Subcutaneous adipose tissue (tissue), 4 donors: Measurements from ENCODE around the gene RNF6. TPM values are rescaled to one million over a fixed set of nuclear protein-coding genes. Genes with fewer than 3 reads are reported as not detected.

Experiments used
- total RNA-seq, 4 donors: library from RNA; depleted of rRNA; stranded (reverse); fragments of >200 nt; gene quantifications; one replicate each; pipeline ENCODE4 v1.1.0, GENCODE V29; 2016
- TF ChIP-seq, protein P1 (sequence below): fragments of 450-650 bp; IDR thresholded peaks from one replicate; pipeline ENCODE4 v1.5.1; 2016; ENCODE audit warnings: low read depth, mild to moderate bottlenecking, control low read depth, antibody characterized with exemption, moderate library complexity

Gene RNF6
- total RNA-seq, 4 donors from 2014 or later: 22.9 to 36.7 (median 27.5) TPM

DNA sequence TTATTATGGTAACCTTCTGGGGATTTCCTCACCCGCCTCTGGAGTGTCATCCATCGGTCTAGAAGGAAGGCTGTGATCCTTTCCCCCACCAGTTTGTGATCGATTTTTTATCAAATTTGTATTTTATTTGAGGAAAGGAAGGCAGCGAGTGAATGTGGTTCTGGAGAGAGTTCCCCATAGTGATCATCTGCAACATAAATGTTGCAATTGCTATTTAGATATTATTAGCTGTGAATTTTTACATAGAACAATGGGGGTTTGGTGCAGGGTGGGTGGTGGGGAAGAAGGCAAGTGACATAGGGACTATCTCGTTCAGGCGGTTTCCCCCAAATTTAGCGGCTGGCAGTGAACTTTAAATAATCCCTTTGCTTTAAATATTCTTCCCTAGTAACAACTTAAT lies 33.0 kb upstream of the RNF6 start:
- TF ChIP-seq, protein P1, sequence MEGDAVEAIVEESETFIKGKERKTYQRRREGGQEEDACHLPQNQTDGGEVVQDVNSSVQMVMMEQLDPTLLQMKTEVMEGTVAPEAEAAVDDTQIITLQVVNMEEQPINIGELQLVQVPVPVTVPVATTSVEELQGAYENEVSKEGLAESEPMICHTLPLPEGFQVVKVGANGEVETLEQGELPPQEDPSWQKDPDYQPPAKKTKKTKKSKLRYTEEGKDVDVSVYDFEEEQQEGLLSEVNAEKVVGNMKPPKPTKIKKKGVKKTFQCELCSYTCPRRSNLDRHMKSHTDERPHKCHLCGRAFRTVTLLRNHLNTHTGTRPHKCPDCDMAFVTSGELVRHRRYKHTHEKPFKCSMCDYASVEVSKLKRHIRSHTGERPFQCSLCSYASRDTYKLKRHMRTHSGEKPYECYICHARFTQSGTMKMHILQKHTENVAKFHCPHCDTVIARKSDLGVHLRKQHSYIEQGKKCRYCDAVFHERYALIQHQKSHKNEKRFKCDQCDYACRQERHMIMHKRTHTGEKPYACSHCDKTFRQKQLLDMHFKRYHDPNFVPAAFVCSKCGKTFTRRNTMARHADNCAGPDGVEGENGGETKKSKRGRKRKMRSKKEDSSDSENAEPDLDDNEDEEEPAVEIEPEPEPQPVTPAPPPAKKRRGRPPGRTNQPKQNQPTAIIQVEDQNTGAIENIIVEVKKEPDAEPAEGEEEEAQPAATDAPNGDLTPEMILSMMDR: no peak

DNA sequence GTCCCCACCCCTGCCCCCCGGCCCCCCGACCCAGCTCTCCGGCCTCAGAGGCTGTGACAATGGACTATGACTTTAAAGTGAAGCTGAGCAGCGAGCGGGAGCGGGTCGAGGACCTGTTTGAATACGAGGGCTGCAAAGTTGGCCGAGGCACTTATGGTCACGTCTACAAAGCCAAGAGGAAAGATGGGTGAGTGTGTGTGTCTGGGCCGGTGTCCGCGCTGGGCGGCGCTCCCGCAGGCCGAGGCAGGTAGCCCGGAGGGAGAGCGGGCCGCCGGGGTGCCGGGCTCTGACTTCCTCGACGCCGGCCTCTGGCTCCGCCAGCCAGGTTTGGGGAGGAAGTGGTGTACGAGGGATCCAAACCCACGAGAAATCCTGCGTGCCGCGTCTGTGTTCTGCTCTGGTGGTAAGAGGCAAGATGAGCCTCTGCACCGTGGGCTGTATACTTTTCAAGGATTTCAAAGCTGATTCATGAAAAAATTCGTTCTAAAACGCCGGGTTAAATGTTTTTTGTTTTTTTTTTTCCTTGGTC lies 32.5 kb upstream of the RNF6 start:
- TF ChIP-seq, protein P1: no peak

DNA sequence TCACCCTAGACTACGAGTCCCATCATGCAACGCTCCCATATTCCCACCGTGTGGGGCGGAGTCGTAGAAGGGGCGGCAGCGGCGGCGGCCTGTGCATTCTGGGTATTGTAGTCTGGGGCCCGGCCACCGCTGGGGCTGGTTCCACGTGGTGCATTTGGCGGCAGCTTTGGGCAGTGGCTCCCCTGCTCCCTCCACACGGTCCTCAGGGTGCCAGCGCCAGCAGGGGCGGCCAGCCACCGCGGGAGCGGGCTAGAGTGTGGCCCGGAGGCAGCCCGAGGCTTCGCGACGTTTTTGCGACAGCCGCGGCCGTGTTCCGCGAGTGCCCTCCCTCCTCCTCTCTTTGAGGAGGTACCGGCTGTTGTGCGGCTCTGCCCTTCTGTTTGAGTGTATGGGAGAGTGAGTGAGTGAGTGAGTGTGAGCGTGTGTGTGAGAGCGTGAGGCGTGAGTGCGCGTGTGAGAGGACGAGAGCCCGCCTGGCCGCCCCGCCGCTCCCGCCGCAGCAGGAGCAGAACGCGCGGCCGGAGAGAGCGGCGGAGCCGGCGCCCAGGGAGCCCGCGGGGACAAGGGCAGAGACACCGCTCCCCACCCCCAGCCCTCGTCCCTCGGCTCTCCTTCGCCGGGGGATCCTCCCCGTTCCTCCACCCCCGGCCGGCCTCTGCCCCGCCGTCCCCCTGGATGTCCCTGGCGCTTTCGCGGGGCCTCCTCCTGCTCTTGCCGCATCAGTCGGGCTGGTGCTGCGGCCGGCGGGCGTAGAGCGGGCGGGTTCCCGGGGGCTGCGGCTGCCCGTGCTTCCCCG lies 31.9 kb upstream of the RNF6 start, which contains the start of gene CDK8:
Gene CDK8 (plus strand): TSS at position 343 of the 796 bp plus-strand sequence. CDS start 513 bp downstream, outside the sequence.
- TF ChIP-seq, protein P1: no peak

DNA sequence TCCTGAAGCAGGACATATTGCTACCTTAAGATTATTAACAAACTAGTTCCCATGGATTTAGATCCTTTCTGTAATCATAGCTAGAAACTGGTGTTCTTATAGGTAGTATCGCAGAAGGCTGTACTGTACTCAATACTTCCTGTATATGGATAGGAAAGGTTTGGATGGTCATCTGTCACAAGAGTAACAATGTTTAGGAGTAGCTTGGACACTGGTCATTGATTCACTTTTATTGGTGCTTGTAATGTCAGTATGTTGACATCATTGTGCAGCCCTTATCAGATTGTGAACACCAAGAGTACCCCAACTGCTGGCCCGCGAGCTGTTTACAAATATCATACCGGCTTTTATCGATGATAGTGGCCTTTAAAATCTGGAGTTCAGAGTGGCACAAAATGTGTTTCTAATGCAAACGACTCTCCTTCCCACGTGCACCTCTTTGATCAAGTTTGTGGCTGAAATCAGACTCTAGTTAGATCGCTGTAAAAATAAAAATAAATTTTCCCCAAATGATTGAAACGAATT lies 31.2 kb upstream of the RNF6 start:
- TF ChIP-seq, protein P1: no peak

DNA sequence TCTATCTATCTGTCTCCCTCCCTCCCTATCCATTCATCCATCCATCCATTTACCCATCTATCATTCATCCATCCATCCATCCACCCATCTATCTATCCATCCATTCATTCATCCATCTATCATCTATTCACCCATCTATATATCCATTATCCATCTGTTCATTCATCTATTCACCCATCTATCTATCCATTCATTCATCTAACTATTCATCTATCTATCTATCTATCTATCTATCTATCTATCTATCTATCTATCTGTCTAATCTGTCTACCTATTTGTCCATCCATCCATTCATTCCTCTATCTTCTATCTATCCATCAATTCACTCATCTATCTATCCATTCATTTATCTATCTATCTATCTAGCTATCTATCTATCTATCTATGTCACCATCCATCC lies 27.4 kb upstream of the RNF6 start:
- TF ChIP-seq, protein P1: no peak

DNA sequence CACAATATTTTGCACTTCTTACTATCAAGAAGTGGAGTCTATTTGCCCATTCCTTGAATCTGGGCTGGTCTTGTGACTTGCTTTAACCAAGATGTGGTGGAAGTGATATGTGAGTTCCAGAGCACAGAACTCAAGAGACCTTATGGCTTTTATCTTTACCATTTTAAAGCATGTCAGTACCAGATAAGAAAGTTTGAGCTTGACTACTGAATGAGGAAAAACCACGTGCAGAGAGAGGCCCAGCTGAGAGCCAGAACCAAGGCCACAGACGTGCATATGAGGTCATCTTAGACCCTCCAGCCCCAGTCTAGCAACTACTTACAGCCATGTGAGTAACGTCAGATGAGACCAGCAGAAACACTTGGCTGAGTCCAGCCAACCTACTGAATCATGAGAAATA lies 25.5 kb upstream of the RNF6 start:
- TF ChIP-seq, protein P1: no peak

DNA sequence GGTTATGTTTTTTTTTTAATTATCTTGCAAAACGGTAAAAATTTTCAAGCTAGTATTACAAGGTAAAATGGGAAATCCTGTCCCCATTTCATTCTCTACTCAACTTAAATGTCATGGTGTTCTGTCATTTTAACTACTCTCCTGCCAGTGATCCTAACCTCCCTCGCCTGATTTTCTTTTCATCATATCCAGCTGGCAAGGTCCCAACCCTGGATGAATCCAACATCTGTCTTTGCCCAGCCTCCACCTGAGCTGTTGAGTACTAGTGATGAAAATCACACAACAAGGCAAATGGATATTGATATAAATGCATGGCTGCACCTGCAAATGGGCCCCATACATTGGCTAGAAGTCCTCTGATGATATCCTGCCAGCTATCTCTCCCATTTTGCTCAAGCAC lies 24.9 kb upstream of the RNF6 start:
- TF ChIP-seq, protein P1: no peak
